Transverse colon (tissue), 4 donors: ENCODE measurements around the gene LPIN3. TPM values are rescaled to one million over a fixed set of nuclear protein-coding genes. Genes with fewer than 3 reads are reported as not detected.

Source experiments
- DNase-seq: peaks from one replicate; pipeline ENCODE4 v3.0.0-alpha.2; 2019
- H3K27ac ChIP-seq, 4 donors: fragments of 200-600 bp; sonication (generic); 2 replicates each; pipeline ENCODE4 v1.5.1; 2016 to 2018; ENCODE audit warnings: inconsistent platforms in 4 of 4
- H3K27me3 ChIP-seq: fragments of 200-600 bp; sonication (generic); 2 replicates; pipeline ENCODE4 v1.5.1; 2017; ENCODE audit warnings: inconsistent platforms
- H3K36me3 ChIP-seq, 4 donors: fragments of 200-600 bp; sonication (generic); 2 replicates each; pipeline ENCODE4 v1.5.1; 2017 to 2019; ENCODE audit warnings: inconsistent platforms in 4 of 4
- H3K4me1 ChIP-seq, 4 donors: fragments of 200-600 bp; sonication (generic); 2 replicates each; pipeline ENCODE4 v1.5.1; 2017 to 2020; ENCODE audit warnings: inconsistent platforms in 4 of 4
- H3K4me3 ChIP-seq, 4 donors: fragments of 200-600 bp; sonication (generic); 1 replicate in 1 of 4; 2 replicates in 3 of 4; pipeline versions ENCODE4 v1.5.1 to v1.6.1; 2017 to 2019; ENCODE audit warnings: inconsistent platforms in 4 of 4
- H3K9me3 ChIP-seq, 2 donors: fragments of 200-600 bp; sonication (generic); 2 replicates each; pipeline ENCODE4 v1.5.1; 2017 to 2019; ENCODE audit warnings: inconsistent platforms in 2 of 2
- CTCF ChIP-seq, 5 experiments: fragments of 200-600 bp in 3 of 5; fragments of 450-650 bp in 2 of 5; sonication (generic) in 3 of 5; IDR thresholded peaks; 1 replicate in 2 of 5; 2 replicates in 3 of 5; pipeline ENCODE4 v1.5.1; 2016 to 2017; ENCODE audit warnings: antibody characterized with exemption in 5 of 5, inconsistent platforms in 3 of 5, mild to moderate bottlenecking in 2 of 5, moderate library complexity in 1 of 5
- EP300 ChIP-seq: sonication (generic); formaldehyde crosslinking; IDR thresholded peaks from one replicate; pipeline ENCODE4 v1.6.1; 2017; ENCODE audit warnings: antibody characterized with exemption, low read depth
- POLR2A ChIP-seq: fragments of 450-650 bp; IDR thresholded peaks from one replicate; pipeline ENCODE4 v1.6.1; 2016; ENCODE audit warnings: antibody characterized with exemption, mild to moderate bottlenecking, moderate library complexity
- POLR2AphosphoS5 ChIP-seq, 3 donors: sonication (generic); formaldehyde crosslinking; IDR thresholded peaks; one replicate each; pipeline ENCODE4 v1.6.1; 2016; ENCODE audit warnings: antibody characterized with exemption in 3 of 3
- WGBS, 2 donors: methylation state at CpG; one replicate each; pipeline ENCODE4 v1.1.5; 2018; ENCODE audit warnings: low coverage in 1 of 2; 5-methylcytosine and 5-hydroxymethylcytosine counted together
- in situ Hi-C, 4 donors: fragments of 200-750 bp; cut with MboI; loops; one replicate each; pipeline versions ENCODE4 v1.15.0 to v1.15.1; 2017; ENCODE audit warnings: low sequenced_read_pairs in 3 of 4, low pct_ligation_motif_present in 1 of 4, low pct_unique_long_range_greater_than_20kb in 1 of 4
- intact Hi-C: fragments of 100-400 bp; cut with DNase I; formaldehyde crosslinking; loops from one replicate; pipeline ENCODE4 v1.15.1; 2023; ENCODE audit warnings: low total_unique reads
- total RNA-seq, 4 donors: library from RNA; depleted of rRNA; stranded (reverse); fragments of >200 nt; gene quantifications; one replicate each; pipeline ENCODE4 v1.1.0, GENCODE V29; 2016

Gene LPIN3
- total RNA-seq, 4 donors from 2014 or later: 96.9 to 263 (median 134) TPM

- DNase-seq: peak; percentile 24
- H3K27ac ChIP-seq: no peak overlapping the region
Measured at GRCh38 chr20:41342474-41343464, 2.1 kb downstream of the LPIN3 start.

GRCh38 chr20:41344477-41344876, 3.9 kb downstream of the LPIN3 start:
- no peak for TF ChIP-seq EP300
- H3K4me1 ChIP-seq: peaks cover 6 to 35% (median 26%) of the 10 kb centered on the region in 4 donors
- no peaks in the 10 kb centered on the region for H3K9me3 ChIP-seq
- no peaks in the 10 kb centered on the region for H3K27me3 ChIP-seq
- intact Hi-C loops (loop anchor here (2.0 kb wide), 1 partner anchor 20 kb away; no protein-coding TSS in a partner anchor), in situ Hi-C loops (loop anchor here in 3 of 4 donors (5.0 to 25.0 kb wide), 3 partner anchors 172 to 382 kb away; no protein-coding TSS in a partner anchor)
- H3K27ac ChIP-seq: no peak overlapping the region
- no peak for DNase-seq
- H3K36me3 ChIP-seq: peaks cover 0 to 1% (median 0%) of the 10 kb centered on the region in 4 donors
- 95% methylated on average over 4 of the region's 4 CpGs; no CpG with 5 or more reads in 1 of the 2 donors for WGBS, 2 donors
- no peak overlapping the region for H3K4me3 ChIP-seq

More at GRCh38 chr20:41342474-41343464, 2.1 kb downstream of the LPIN3 start:
- intact Hi-C loops: no loop called here
- H3K9me3 ChIP-seq: no peaks in the 10 kb centered on the region
- no peaks in the 10 kb centered on the region for H3K27me3 ChIP-seq
- WGBS, 2 donors: 88 to 94% methylated on average over 7 to 9 of the region's 9 CpGs
- in situ Hi-C loops: loop anchor here in 3 of 4 donors (5.0 to 25.0 kb wide), 3 partner anchors 170 to 380 kb away; no protein-coding TSS in a partner anchor
- no peak overlapping the region for H3K4me3 ChIP-seq
- H3K36me3 ChIP-seq: no peaks in the 10 kb centered on the region
- TF ChIP-seq POLR2A (no peak), POLR2AphosphoS5 (IDR thresholded peaks at IDR 0.05) (no peak), EP300 (no peak), CTCF (IDR thresholded peaks at IDR 0.05) (no peak)
- peaks cover 6 to 36% (median 26%) of the 10 kb centered on the region in 4 donors for H3K4me1 ChIP-seq

GRCh38 chr20:41344938-41345728, 4.5 kb downstream of the LPIN3 start:
- Histone ChIP-seq H3K27me3 (no peaks in the 10 kb centered on the region), H3K4me1 (peaks cover 4 to 28% (median 22%) of the 10 kb centered on the region in 4 donors), H3K27ac (no peak overlapping the region), H3K36me3 (peaks cover 0 to 7% (median 3%) of the 10 kb centered on the region in 4 donors), H3K4me3 (no peak overlapping the region), H3K9me3 (no peaks in the 10 kb centered on the region)
- 80% methylated on average over 11 of the region's 11 CpGs; no CpG with 5 or more reads in 1 of the 2 donors for WGBS, 2 donors
- intact Hi-C loops: loop anchor here (2.0 to 5.0 kb wide), 2 partner anchors 20 to 77 kb away; no protein-coding TSS in a partner anchor
- DNase-seq: no peak
- TF ChIP-seq POLR2AphosphoS5 (IDR thresholded peaks at IDR 0.05) (no peak), CTCF (IDR thresholded peaks at IDR 0.05) (no peak), POLR2A (no peak), EP300 (no peak)
- in situ Hi-C loops: loop anchor here in 3 of 4 donors (5.0 to 25.0 kb wide), 3 partner anchors 173 to 383 kb away; no protein-coding TSS in a partner anchor

- H3K27ac ChIP-seq: no peak overlapping the region
- H3K9me3 ChIP-seq: no peaks in the 10 kb centered on the region
- H3K36me3 ChIP-seq: peaks cover 0 to 7% (median 3%) of the 10 kb centered on the region in 4 donors
- H3K4me1 ChIP-seq: peaks cover 4 to 23% (median 20%) of the 10 kb centered on the region in 4 donors
- WGBS, 2 donors: 92% methylated on average over 17 of the region's 17 CpGs; no CpG with 5 or more reads in 1 of the 2 donors
- in situ Hi-C loops (loop anchor here in 2 of 4 donors (25.0 kb wide), 2 partner anchors 358 to 383 kb away; no protein-coding TSS in a partner anchor), intact Hi-C loops (loop anchor here (2.0 to 5.0 kb wide), 2 partner anchors 19 to 77 kb away; no protein-coding TSS in a partner anchor)
- no peak for DNase-seq
- no peaks in the 10 kb centered on the region for H3K27me3 ChIP-seq
- H3K4me3 ChIP-seq: no peak overlapping the region
- TF ChIP-seq CTCF (IDR thresholded peaks at IDR 0.05) (no peak), POLR2AphosphoS5 (IDR thresholded peaks at IDR 0.05) (no peak), POLR2A (no peak), EP300 (no peak)
Measured at GRCh38 chr20:41345729-41346067, 5.1 kb downstream of the LPIN3 start.
